Measurements from ENCODE around the gene PXN. TPM values are rescaled to one million over a fixed set of nuclear protein-coding genes. Genes with fewer than 3 reads are reported as not detected.

The PXN gene
- total and polyA plus RNA-seq, 2 of the 13 experiments (the other 11 are each of a cell fraction or from before 2014, with no cell fraction given) = 13.6 to 14.2 TPM

GRCh38 chr12:120265473-120266179 lies at the start of gene PXN (continued):
- TF ChIP-seq ETS1 (CRISPR knock-in tag; IDR thresholded peaks at IDR 0.05) (no peak), CBX1 (IDR thresholded peaks at IDR 0.05; ENCODE audit: low read depth) (no peak), GFI1 (CRISPR knock-in tag; IDR thresholded peaks at IDR 0.05; ENCODE audit: borderline replicate concordance) (no peak; the same call in 1 of the 2 replicates), ARID3A (IDR thresholded peaks at IDR 0.05; ENCODE audit: low read depth, low read length) (no peak), ZNF280B (CRISPR knock-in tag; IDR thresholded peaks at IDR 0.05; ENCODE audit: borderline replicate concordance) (no peak), ARHGAP35 (CRISPR knock-in tag; IDR thresholded peaks at IDR 0.05; ENCODE audit: borderline replicate concordance) (no peak), ZBTB26 (CRISPR knock-in tag; IDR thresholded peaks at IDR 0.05; ENCODE audit: borderline replicate concordance) (no peak), ISX (CRISPR knock-in tag; conservative IDR thresholded peaks at IDR 0.05) (0 out of 2 replicates have a peak, but pooled peaks have one; percentile 43), ZNF333 (CRISPR knock-in tag; IDR thresholded peaks at IDR 0.05; ENCODE audit: borderline replicate concordance) (no peak), ZBTB34 (CRISPR knock-in tag; IDR thresholded peaks at IDR 0.05) (no peak), LCORL (IDR thresholded peaks at IDR 0.05) (no peak), LCORL (CRISPR knock-in tag; IDR thresholded peaks at IDR 0.05) (peak; percentile 67; the same call in 1 of the 2 replicates), FOXA1 (IDR thresholded peaks at IDR 0.05) (no peak), FOXA1 (CRISPR knock-in tag; IDR thresholded peaks at IDR 0.05) (no peak), ZNF773 (CRISPR knock-in tag; IDR thresholded peaks at IDR 0.05; ENCODE audit: borderline replicate concordance) (no peak), SAP130 (CRISPR knock-in tag; IDR thresholded peaks at IDR 0.05; ENCODE audit: low read depth) (peak; percentile 84), KDM5A (IDR thresholded peaks at IDR 0.05; ENCODE audit: borderline replicate concordance, low read length) (no peak), TIGD3 (CRISPR knock-in tag; IDR thresholded peaks at IDR 0.05; ENCODE audit: borderline replicate concordance) (no peak), TAF1 (CRISPR knock-in tag; IDR thresholded peaks at IDR 0.05) (peak; percentile 27; the same call in 1 of the 2 replicates), BRD4 (CRISPR knock-in tag; IDR thresholded peaks at IDR 0.05) (no peak)

All from HepG2 (cell line).